Activated CD8-positive, alpha-beta memory T cell treated with anti-CD3 and anti-CD28 coated beads for 1 hour (primary cell): ENCODE data around the gene C10orf105.

Source experiments
- DNase-seq, 2 donors: peaks; one replicate each; pipeline ENCODE4 v3.0.0-alpha.2; 2020; ENCODE audit warnings: low read depth in 1 of 2; ENCODE audit errors: extremely low read depth in 1 of 2

The C10orf105 gene

DNA sequence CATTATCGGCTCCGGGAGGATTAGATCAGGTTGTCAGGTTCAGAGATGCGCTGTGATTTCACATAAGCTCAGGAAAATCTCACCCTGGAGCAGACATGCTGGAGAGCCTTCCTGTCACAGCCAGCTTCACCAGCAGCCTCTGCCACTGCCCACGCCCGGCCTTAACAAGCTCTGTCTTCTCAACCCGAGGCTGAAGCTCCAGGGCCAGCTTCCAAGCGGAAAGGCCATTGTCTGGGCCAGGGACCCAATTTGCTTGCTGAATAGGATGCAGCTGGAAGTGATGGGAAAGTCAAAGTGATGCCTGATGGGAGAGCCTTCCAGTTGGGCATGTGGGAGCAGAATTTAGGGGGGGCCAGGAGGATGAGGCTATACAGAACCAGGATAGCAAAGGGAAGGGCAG lies 36.3 kb downstream of the C10orf105 start:
- DNase-seq: no peak

DNA sequence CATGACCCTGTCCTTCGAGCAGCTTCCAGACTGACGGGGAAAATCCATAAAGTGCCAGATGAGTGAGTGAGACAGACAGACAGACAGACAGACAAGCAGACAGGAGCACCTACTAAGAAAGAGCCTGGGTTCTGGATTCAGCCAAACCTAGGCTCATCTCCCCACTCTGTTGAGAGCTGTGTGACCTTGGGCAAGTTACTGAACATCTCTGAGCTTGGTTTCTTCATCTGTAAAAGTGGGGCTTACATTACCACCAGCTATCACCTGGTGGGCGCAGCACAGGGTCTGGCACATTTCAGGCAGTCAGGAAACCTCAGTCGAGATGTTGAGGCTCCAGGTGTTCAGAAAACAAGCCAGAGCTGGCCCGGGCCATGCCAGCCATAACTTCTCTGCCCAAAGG lies 37.6 kb downstream of the C10orf105 start:
- no peak for DNase-seq

DNA sequence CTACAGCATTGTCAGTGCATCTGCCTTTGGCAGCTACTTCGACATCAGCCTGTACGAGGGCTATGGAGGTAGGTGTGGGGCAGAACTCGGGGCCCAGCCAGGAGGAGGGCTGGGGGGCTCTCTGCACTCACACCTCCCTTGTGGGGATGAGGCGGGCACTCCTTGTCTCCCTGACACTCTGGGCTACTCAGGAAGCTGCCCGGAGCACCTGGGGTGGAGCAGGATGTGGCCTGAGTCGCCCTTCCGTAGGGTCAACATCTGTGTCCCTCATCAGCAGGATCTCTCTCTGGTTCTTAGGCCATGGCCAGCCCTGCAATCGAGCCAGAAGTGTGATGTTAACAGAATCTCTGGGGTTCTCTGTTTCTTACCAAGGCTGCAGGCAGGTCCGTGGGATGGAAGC lies 40.2 kb downstream of the C10orf105 start:
- DNase-seq: no peak

DNA sequence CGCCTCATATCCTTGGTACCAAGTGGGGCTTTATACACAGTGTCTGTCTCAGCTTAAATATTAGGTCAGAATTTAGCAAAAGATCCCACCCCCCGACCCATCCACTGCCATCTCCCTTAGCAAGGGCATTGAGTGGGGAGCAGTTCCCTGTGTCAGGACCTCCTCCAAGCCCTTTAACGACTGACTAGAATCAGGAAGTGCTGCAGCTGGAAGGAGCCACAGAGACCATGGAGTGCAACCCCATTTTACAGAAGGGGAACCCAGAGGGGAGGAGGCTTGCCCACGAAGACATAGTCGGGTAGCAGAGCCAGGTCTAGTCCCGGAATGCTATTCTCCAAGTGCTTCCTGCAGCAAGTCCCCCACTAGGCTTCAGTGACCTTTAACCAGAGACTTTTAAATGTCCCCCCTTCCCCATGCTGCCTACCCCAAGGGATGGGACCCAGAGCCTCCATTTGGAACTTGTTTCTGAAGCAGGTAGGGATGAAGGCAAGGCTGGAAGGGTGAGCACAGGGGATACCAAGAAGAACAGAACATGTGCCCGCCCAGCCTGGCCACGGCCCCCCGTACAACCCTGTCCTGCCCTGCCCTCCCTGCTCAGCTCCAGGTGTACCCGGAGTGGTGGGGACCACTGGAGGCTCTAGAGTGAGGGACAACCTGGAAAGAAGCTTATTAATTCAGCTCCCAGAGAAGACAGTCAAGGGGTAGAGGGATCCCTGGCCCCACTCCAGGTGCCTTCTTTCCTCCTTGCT lies 41.3 kb downstream of the C10orf105 start:
- no peak for DNase-seq

DNA sequence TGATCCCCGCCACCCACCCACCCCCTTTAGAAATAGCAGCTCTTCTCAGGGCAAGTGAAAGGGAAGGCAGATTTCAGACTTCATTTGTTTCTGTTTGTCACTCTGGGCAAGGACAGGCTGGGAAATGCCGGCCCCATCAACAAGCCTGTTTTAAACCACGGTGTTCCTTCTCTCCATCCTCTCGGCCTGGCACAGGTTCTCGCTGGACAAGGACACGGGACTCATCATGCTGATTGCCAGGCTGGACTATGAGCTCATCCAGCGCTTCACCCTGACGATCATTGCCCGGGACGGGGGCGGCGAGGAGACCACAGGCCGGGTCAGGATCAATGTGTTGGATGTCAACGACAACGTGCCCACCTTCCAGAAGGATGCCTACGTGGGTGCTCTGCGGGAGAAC lies 42.3 kb downstream of the C10orf105 start:
- DNase-seq: no peak

DNA sequence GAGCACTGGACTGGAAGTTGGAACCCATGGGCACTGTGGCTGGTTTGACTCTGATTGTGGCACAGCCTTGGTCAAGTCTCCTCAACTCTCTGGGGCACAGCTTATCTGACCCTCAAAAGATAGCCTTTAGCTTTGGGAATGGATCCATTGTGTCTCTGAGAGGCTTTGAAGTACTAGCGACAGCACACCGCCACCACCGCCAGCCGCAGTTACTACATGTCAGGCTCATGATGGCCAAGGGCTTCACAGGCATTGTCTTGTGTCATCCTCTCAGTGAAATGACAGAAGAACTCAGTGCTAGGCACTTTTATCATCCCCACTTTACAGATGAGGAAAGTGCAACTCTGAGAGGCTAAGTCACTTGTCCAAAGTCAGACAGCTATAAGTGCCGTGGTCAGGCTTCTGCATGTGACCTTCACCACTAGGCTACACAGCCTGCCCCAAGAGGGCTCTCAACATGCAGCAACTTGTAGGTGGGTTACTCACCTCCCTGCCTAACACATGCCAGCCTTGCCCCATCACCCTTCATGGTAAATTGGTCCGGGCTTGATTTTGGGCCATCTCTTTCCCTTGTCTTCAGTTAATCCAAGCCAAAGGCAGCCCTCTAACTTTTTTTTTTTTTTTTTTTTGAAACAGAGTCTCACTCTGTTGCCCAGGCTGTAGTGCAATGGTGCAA lies 44.1 kb downstream of the C10orf105 start:
- DNase-seq: no peak

DNA sequence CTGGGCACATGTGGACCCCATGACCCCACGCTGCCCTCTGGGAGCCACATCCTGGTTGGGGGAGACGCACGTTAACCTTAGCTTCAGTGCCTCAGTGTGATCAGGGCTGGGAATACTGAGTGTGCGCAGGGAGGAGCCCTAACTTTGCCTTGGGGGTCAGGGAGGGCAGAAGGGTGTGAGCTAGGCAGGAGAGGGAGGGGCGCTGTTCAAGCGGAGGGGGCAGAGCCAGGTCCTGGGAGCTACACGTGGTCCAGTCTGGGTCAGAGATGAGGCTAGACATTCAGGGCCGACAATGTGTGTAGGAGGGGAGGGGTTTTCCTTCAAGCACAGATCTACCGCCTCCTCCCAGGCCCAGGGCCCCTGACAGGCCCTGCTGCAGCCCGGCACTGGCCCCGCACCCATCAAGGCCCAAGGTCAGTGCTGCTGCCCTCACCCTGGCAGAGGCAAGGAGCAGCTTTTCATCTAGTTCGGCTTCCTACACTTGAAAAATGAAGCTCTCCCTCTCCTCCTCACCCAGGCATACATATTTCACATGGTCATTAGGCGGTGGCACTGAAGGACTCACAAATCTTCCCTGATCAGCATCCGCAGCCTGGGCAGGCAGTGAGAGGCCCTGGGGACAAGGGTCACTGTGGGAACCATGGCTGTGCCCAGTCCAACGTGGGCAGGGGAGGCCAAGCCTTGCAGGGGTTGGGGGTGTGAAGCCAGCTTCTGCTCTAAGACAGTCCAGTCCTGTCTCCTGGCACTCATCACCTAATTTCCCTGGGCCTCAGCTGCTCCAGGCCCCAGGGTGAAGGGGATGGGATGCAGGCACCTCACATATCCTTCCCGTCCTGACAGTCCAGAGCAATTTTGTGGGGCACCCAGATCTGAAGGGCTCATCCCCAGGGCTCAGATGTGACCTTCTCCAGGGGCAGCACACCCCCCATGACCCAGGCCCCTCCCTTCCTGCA lies 47.3 kb downstream of the C10orf105 start:
- DNase-seq: no peak

DNA sequence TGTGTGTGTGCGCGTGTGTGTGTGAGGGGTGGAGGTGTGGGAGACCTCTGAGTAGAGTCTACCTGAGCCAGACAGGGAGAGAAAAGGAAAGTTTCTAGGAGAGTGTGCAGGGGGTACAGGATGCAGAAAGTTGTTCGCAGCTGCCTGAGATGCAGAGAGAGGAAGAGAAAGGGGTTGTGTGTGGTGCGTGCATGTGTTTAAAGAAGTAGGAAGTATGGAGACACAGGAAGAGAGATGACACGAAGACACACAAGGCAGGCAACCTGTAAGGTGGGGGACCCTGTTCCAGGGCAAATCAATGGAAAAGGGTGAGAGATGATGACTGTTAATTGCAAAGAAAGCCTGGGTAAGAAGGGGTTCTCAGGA lies 52.2 kb downstream of the C10orf105 start:
- DNase-seq: no peak

DNA sequence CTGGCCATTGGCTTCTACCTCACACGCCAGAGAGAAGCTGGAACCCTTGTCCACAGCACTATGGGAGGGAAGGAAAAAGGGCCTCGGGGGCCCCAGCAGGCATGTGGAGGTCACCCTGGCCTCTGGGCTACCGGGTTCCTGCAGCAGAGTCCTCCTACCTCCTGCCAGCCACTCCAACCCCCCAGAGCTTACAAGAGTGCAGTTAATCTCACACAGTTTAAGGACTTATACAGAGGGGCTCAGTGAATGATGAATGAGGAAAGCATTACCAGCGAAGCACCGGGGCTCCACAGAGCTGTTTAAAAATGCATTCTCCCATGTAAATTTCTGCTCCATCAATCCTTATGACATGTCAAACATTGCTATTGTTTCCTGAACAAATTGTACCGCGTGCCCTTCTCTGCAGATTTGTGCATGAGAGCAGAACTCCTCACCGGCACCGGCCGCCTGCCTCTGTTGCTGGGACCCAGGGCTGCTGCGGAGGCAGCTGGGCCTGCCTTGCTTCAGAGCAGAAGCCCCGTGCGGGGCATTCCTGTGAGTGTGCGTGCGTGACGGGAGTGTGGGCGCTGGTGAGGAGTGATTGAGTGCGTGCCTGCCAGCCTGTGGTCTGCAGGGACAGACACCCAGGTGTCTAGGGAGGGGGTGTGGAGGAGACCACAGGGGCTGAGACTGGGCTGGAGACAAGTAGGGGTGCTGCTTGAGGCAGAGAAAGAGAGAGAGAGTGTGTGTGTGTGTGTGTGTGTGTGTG lies 52.8 kb downstream of the C10orf105 start:
- no peak for DNase-seq

DNA sequence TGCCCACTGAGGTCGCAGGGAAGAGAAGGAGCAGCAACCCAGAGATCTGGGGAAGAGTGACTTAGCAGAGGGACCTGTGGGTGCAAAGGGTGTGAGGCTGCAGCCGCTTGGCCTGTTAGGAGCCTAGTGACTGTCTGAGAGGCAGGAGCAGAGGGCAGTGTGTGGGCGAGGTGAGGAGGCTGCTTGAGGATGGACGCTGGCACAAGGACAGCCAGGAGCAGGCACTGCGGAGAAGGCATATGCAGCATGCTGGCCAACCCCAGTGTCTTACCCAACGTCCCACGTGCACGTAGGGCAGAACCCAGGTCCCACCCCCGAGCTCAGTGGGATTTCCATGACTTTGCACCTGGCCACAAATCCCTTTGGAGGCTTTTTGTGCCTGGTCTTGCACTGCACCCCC lies 54.1 kb downstream of the C10orf105 start:
- no peak for DNase-seq

DNA sequence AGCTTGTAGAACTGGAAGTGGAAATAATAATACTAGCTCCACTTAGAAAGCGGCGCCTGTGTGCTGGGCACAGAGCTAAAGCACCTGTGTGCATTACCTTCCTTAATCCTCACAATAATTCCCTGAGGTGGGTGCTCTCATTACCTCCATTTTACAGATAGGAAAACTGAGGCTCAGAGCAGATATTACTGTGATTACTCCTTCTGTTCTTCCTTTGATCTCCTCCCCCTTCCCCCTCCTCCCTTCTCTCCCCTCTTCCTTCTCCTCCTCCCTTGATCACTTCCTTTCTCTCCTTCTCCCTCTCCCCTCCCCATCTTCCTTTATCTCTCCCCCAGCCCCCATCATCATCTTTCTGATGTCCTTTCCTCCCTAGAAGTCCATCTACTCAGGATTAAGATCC lies 55.0 kb downstream of the C10orf105 start:
- DNase-seq: no peak

DNA sequence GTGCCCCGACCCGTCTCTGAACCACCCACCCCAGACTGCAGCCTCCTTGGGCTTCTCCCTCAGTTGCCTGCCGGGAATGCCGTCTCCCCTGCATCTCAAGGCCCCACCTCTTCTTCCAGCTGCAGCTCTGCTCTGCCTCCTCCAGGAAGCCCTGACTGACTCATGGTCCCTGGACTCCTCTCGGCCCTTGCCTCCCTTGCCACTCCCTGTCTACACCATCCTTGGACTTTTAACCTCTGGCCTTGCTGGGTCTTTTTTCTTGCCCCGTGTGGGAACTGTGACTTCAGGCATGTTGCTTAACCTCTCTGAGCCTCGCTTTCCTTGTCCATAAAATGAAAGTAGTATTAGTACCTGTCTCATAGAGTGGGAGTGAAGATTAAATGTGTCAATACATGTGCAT lies 56.3 kb downstream of the C10orf105 start:
- no peak for DNase-seq

DNA sequence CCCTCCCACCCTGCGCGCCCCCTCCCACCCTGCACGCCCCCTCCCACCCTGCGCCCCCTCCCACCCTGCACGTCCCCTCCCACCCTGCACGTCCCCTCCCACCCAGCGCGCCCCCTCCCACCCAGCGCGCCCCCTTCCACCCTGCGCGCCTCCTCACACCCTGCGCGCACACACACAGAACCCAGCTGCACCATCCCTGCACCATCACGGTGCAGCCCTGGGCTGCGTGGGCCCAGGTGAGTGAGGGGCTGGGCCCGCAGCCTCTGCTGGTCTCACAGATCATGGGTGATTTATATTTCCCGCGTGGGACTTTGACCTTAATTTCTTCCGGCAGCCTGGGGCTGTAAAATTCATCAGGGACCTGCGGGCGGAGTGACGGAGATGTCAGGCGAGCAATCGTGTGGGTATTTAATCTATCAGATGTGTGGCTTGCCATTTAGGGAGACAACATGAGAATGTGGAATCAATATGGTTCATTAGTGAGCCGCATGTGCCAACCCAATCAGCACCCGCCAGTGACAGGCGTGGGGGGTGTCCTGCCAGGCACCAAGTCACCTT lies 57.7 kb downstream of the C10orf105 start:
- DNase-seq: no peak
